ENCODE results near the gene DDB1. TPM values are rescaled to one million over a fixed set of nuclear protein-coding genes. Genes with fewer than 3 reads are reported as not detected.

DDB1 gene
- total and polyA plus RNA-seq, 2 of the 13 experiments (the other 11 are each of a cell fraction or from before 2014, with no cell fraction given), result 217 to 266 TPM

DNA sequence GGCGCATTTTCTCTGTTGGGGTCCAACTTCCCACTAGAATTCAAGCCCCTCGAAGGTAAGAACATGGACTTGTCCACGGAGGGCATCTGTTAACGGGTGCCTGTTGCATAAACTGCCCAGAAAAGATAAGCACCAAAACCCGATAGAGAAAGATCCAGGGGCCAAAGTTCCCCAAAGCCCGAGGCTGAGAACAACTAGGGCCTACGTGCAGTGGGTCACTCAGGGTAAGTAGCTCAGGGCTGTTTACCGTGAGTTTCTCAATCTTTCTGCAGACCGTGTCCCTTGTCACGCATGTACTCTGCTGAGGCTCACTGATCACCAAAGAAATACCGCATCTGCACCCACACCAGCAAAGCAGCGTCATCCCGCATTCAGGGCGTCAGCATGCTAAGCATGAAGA, 67.5 kb downstream of the DDB1 start (continued):
- TF ChIP-seq SALL1 (CRISPR knock-in tag; IDR thresholded peaks at IDR 0.05) (peak; percentile 67; the same call in 1 of the 2 replicates), MXD4 (CRISPR knock-in tag; IDR thresholded peaks at IDR 0.05) (no peak), MIXL1 (CRISPR knock-in tag; IDR thresholded peaks at IDR 0.05) (no peak), ZNF766 (CRISPR knock-in tag; IDR thresholded peaks at IDR 0.05; ENCODE audit: borderline replicate concordance) (no peak), ZNF337 (CRISPR knock-in tag; IDR thresholded peaks at IDR 0.05; ENCODE audit: borderline replicate concordance, low read depth) (no peak), ZNF879 (CRISPR knock-in tag; IDR thresholded peaks at IDR 0.05) (no peak), ZNF331 (CRISPR knock-in tag; IDR thresholded peaks at IDR 0.05) (no peak), ETV5 (CRISPR knock-in tag; IDR thresholded peaks at IDR 0.05; ENCODE audit: borderline replicate concordance) (no peak), BCL6 (CRISPR knock-in tag; IDR thresholded peaks at IDR 0.05) (no peak), CREB1 (IDR thresholded peaks at IDR 0.05) (no peak), CREB1 (CRISPR knock-in tag; IDR thresholded peaks at IDR 0.05) (no peak; the same call in 1 of the 2 replicates), NKX3-1 (CRISPR knock-in tag; IDR thresholded peaks at IDR 0.05) (no peak), ZZZ3 (CRISPR knock-in tag; IDR thresholded peaks at IDR 0.05; ENCODE audit: borderline replicate concordance) (0 out of 2 replicates have a peak, but pooled peaks have one; percentile 27), JUNB (CRISPR knock-in tag; IDR thresholded peaks at IDR 0.05; ENCODE audit: borderline replicate concordance) (no peak), KLF15 (CRISPR knock-in tag; IDR thresholded peaks at IDR 0.05; ENCODE audit: borderline replicate concordance) (no peak), THYN1 (CRISPR knock-in tag; IDR thresholded peaks at IDR 0.05; ENCODE audit: borderline replicate concordance, low read depth) (no peak), MXI1 (IDR thresholded peaks at IDR 0.05; ENCODE audit: borderline replicate concordance, low read depth, low read length) (0 out of 3 replicates have a peak, but pooled peaks have one; percentile 39), ZFP36L2 (CRISPR knock-in tag; IDR thresholded peaks at IDR 0.05) (no peak), HNRNPLL (IDR thresholded peaks at IDR 0.05; ENCODE audit: low read depth, low read length, poor library complexity, severe bottlenecking) (no peak)
- TF ChIP-seq, protein P1, sequence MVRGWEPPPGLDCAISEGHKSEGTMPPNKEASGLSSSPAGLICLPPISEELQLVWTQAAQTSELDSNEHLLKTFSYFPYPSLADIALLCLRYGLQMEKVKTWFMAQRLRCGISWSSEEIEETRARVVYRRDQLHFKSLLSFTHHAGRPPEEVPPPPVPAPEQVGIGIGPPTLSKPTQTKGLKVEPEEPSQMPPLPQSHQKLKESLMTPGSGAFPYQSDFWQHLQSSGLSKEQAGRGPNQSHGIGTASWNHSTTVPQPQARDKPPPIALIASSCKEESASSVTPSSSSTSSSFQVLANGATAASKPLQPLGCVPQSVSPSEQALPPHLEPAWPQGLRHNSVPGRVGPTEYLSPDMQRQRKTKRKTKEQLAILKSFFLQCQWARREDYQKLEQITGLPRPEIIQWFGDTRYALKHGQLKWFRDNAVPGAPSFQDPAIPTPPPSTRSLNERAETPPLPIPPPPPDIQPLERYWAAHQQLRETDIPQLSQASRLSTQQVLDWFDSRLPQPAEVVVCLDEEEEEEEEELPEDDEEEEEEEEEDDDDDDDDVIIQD (CRISPR knock-in tag; IDR thresholded peaks at IDR 0.05; ENCODE audit: low read depth), result no peak
- TF ChIP-seq, protein P2, sequence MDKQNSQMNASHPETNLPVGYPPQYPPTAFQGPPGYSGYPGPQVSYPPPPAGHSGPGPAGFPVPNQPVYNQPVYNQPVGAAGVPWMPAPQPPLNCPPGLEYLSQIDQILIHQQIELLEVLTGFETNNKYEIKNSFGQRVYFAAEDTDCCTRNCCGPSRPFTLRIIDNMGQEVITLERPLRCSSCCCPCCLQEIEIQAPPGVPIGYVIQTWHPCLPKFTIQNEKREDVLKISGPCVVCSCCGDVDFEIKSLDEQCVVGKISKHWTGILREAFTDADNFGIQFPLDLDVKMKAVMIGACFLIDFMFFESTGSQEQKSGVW (CRISPR knock-in tag; IDR thresholded peaks at IDR 0.05; ENCODE audit: borderline replicate concordance), result no peak
- TF ChIP-seq, protein P3, sequence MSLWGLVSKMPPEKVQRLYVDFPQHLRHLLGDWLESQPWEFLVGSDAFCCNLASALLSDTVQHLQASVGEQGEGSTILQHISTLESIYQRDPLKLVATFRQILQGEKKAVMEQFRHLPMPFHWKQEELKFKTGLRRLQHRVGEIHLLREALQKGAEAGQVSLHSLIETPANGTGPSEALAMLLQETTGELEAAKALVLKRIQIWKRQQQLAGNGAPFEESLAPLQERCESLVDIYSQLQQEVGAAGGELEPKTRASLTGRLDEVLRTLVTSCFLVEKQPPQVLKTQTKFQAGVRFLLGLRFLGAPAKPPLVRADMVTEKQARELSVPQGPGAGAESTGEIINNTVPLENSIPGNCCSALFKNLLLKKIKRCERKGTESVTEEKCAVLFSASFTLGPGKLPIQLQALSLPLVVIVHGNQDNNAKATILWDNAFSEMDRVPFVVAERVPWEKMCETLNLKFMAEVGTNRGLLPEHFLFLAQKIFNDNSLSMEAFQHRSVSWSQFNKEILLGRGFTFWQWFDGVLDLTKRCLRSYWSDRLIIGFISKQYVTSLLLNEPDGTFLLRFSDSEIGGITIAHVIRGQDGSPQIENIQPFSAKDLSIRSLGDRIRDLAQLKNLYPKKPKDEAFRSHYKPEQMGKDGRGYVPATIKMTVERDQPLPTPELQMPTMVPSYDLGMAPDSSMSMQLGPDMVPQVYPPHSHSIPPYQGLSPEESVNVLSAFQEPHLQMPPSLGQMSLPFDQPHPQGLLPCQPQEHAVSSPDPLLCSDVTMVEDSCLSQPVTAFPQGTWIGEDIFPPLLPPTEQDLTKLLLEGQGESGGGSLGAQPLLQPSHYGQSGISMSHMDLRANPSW (CRISPR knock-in tag; IDR thresholded peaks at IDR 0.05; ENCODE audit: borderline replicate concordance), result no peak
- TF ChIP-seq, protein P4, sequence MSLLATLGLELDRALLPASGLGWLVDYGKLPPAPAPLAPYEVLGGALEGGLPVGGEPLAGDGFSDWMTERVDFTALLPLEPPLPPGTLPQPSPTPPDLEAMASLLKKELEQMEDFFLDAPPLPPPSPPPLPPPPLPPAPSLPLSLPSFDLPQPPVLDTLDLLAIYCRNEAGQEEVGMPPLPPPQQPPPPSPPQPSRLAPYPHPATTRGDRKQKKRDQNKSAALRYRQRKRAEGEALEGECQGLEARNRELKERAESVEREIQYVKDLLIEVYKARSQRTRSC (CRISPR knock-in tag; IDR thresholded peaks at IDR 0.05; ENCODE audit: low read depth), result no peak
- TF ChIP-seq, protein P5, sequence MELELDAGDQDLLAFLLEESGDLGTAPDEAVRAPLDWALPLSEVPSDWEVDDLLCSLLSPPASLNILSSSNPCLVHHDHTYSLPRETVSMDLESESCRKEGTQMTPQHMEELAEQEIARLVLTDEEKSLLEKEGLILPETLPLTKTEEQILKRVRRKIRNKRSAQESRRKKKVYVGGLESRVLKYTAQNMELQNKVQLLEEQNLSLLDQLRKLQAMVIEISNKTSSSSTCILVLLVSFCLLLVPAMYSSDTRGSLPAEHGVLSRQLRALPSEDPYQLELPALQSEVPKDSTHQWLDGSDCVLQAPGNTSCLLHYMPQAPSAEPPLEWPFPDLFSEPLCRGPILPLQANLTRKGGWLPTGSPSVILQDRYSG (CRISPR knock-in tag; IDR thresholded peaks at IDR 0.05), result no peak
- TF ChIP-seq, protein P6, sequence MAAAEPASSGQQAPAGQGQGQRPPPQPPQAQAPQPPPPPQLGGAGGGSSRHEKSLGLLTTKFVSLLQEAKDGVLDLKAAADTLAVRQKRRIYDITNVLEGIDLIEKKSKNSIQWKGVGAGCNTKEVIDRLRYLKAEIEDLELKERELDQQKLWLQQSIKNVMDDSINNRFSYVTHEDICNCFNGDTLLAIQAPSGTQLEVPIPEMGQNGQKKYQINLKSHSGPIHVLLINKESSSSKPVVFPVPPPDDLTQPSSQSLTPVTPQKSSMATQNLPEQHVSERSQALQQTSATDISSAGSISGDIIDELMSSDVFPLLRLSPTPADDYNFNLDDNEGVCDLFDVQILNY (CRISPR knock-in tag; conservative IDR thresholded peaks at IDR 0.05), result no peak
